GM21390 (cell line): ENCODE data around the gene TPMT.
A peak's percentile ranks its signal among the peaks of the same experiment; 100 is the strongest.
"Not testable (repeated sequence)": the region's sequence is repeated elsewhere in the genome, so short reads cannot be mapped to it uniquely, and the experiment has no call there.

ENCODE experiments used
- ATAC-seq: cut with Tn5 transposase; IDR thresholded peaks from one replicate; pipeline ENCODE4 v1.9.1; 2021; ENCODE audit not compliant: unreplicated experiment

TPMT gene

GRCh38 chr6:18154507-18155149 is at the start of gene TPMT:
Gene TPMT (minus strand): TSS chr6:18155077. CDS start chr6:18149127, 5,950 bp downstream.
- peak; percentile 49 for ATAC-seq

- ATAC-seq: no peak
Observed at GRCh38 chr6:18203786-18204185, 48.9 kb upstream of the TPMT start.

- no peak for ATAC-seq
Observed at GRCh38 chr6:18192026-18192425, 37.1 kb upstream of the TPMT start.

- ATAC-seq: no peak
Observed at GRCh38 chr6:18189196-18189595, 34.3 kb upstream of the TPMT start.

- ATAC-seq: no peak
Observed at GRCh38 chr6:18187701-18188100, 32.8 kb upstream of the TPMT start.

- ATAC-seq: no peak
Observed at GRCh38 chr6:18186540-18187250, 31.8 kb upstream of the TPMT start.

- ATAC-seq: no peak
Observed at GRCh38 chr6:18186033-18186432, 31.2 kb upstream of the TPMT start.

- ATAC-seq: no peak
Observed at GRCh38 chr6:18185624-18186023, 30.7 kb upstream of the TPMT start.

GRCh38 chr6:18183766-18184165 is 28.9 kb upstream of the TPMT start:
- ATAC-seq: no peak

- no peak for ATAC-seq
Observed at GRCh38 chr6:18182568-18182967, 27.7 kb upstream of the TPMT start.

- no peak for ATAC-seq
Observed at GRCh38 chr6:18179770-18180356, 25.0 kb upstream of the TPMT start.

GRCh38 chr6:18178960-18179615 is 24.2 kb upstream of the TPMT start:
- no peak for ATAC-seq

- no peak for ATAC-seq
Observed at GRCh38 chr6:18177286-18177965, 22.5 kb upstream of the TPMT start.

GRCh38 chr6:18176198-18176597 is 21.3 kb upstream of the TPMT start:
- ATAC-seq: not testable (repeated sequence)

GRCh38 chr6:18171871-18172270 is 17.0 kb upstream of the TPMT start:
- no peak for ATAC-seq

GRCh38 chr6:18168264-18168663 is 13.4 kb upstream of the TPMT start:
- ATAC-seq: no peak

GRCh38 chr6:18166312-18167036 is 11.6 kb upstream of the TPMT start:
- no peak for ATAC-seq

- no peak for ATAC-seq
Observed at GRCh38 chr6:18165751-18166150, 10.9 kb upstream of the TPMT start.

GRCh38 chr6:18162401-18162800 is 7.5 kb upstream of the TPMT start:
- no peak for ATAC-seq

GRCh38 chr6:18161431-18161830 is 6.6 kb upstream of the TPMT start:
- no peak for ATAC-seq

- no peak for ATAC-seq
Observed at GRCh38 chr6:18160911-18161310, 6.0 kb upstream of the TPMT start.
